Measurements from ENCODE around the gene PDE3A.

PDE3A gene

GRCh38 chr12:20424841-20425240 is 56.5 kb downstream of the PDE3A start:
- DNase-seq (ENCODE audit: low read depth in 3 of 3): no peak

GRCh38 chr12:20426191-20426590 is 57.9 kb downstream of the PDE3A start:
- DNase-seq (ENCODE audit: low read depth in 3 of 3): no peak

- DNase-seq (ENCODE audit: low read depth in 3 of 3): no peak
These were observed 58.6 kb downstream of the PDE3A start for GRCh38 chr12:20426957-20427356.

GRCh38 chr12:20429852-20430251 is 61.5 kb downstream of the PDE3A start:
- DNase-seq (ENCODE audit: low read depth in 3 of 3): no peak

- DNase-seq (ENCODE audit: low read depth in 3 of 3): no peak
These were observed 64.0 kb downstream of the PDE3A start for GRCh38 chr12:20432290-20432689.

- DNase-seq (ENCODE audit: low read depth in 3 of 3): no peak
These were observed 66.7 kb downstream of the PDE3A start for GRCh38 chr12:20434996-20435395.

- DNase-seq (ENCODE audit: low read depth in 3 of 3): no peak
These were observed 68.0 kb downstream of the PDE3A start for GRCh38 chr12:20436316-20436715.

- no peak for DNase-seq (ENCODE audit: low read depth in 3 of 3)
These were observed 70.0 kb downstream of the PDE3A start for GRCh38 chr12:20438299-20438779.

GRCh38 chr12:20439626-20440025 is 71.3 kb downstream of the PDE3A start:
- no peak for DNase-seq (ENCODE audit: low read depth in 3 of 3)

- DNase-seq (ENCODE audit: low read depth in 3 of 3): no peak
These were observed 72.1 kb downstream of the PDE3A start for GRCh38 chr12:20440408-20440807.

GRCh38 chr12:20442322-20442721 is 74.0 kb downstream of the PDE3A start:
- no peak for DNase-seq (ENCODE audit: low read depth in 3 of 3)

- DNase-seq (ENCODE audit: low read depth in 3 of 3): no peak
These were observed 74.9 kb downstream of the PDE3A start for GRCh38 chr12:20443255-20443654.

GRCh38 chr12:20443792-20444191 is 75.5 kb downstream of the PDE3A start:
- DNase-seq (ENCODE audit: low read depth in 3 of 3): no peak

GRCh38 chr12:20444595-20445170 is 76.3 kb downstream of the PDE3A start:
- DNase-seq (ENCODE audit: low read depth in 3 of 3): no peak

- no peak for DNase-seq (ENCODE audit: low read depth in 3 of 3)
These were observed 77.3 kb downstream of the PDE3A start for GRCh38 chr12:20445687-20446086.

- no peak for DNase-seq (ENCODE audit: low read depth in 3 of 3)
These were observed 78.5 kb downstream of the PDE3A start for GRCh38 chr12:20446836-20447235.

- DNase-seq (ENCODE audit: low read depth in 3 of 3): no peak
These were observed 80.4 kb downstream of the PDE3A start for GRCh38 chr12:20448781-20449180.

GRCh38 chr12:20450591-20451180 is 82.3 kb downstream of the PDE3A start:
- no peak for DNase-seq (ENCODE audit: low read depth in 3 of 3)

- DNase-seq (ENCODE audit: low read depth in 3 of 3): no peak
These were observed 83.4 kb downstream of the PDE3A start for GRCh38 chr12:20451761-20452160.

GRCh38 chr12:20452496-20453010 is 84.2 kb downstream of the PDE3A start:
- no peak for DNase-seq (ENCODE audit: low read depth in 3 of 3)

GRCh38 chr12:20453756-20454310 is 85.5 kb downstream of the PDE3A start:
- DNase-seq (ENCODE audit: low read depth in 3 of 3): no peak

- no peak for DNase-seq (ENCODE audit: low read depth in 3 of 3)
These were observed 86.8 kb downstream of the PDE3A start for GRCh38 chr12:20455001-20455706.

- DNase-seq (ENCODE audit: low read depth in 3 of 3): no peak
These were observed 89.2 kb downstream of the PDE3A start for GRCh38 chr12:20457582-20457981.

Data from stimulated activated CD4-positive, alpha-beta T cell treated with anti-CD3 and anti-CD28 coated beads, TNF-alpha, amount 100 ng/mL, for 24 hours (primary cell).